MM.1S (cell line): ENCODE data around the gene NXPH4.

Source experiments
- EZH2 ChIP-seq: fragments of 300-600 bp; sonication (generic); optimal IDR thresholded peaks from 2 replicates; pipeline ENCODE3; 2017; ENCODE audit warnings: low read depth, mild to moderate bottlenecking, antibody characterized with exemption, low read length, mixed read lengths
- TF ChIP-seq, protein P1 (sequence below): fragments of 300-600 bp; sonication (generic); IDR thresholded peaks from 2 replicates; pipeline ENCODE4 v1.5.1; 2016; ENCODE audit warnings: antibody characterized with exemption, low read length, mixed read lengths

DNA sequence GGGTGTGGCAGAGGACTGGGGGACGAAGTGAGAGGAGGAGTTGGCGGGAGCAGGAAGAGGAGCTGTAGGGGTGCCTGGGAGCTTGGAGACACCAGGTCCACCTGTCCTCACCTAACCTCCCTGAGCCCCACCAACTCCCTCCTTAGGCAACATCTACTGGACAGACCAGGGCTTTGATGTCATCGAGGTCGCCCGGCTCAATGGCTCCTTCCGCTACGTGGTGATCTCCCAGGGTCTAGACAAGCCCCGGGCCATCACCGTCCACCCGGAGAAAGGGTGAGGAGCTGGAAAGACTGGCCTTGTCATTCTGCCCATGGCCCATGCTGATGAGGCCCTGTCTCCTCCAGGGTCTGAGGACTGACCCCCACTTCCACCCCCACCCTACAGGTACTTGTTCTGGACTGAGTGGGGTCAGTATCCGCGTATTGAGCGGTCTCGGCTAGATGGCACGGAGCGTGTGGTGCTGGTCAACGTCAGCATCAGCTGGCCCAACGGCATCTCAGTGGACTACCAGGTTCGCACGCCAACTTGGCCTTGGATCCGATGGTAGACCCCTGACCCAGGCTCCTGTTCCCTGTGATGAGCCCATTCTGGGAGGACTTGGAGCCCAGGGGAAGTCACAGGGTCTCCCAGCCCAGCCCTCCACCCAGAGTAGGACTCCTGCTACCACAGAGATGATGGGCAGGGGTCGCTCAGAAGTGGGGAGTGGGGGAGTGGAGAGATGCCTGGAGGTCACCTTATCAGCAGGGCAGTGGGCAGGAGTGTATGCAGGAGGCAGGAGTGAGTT, 32.5 kb upstream of the NXPH4 start:
- TF ChIP-seq, protein P1, sequence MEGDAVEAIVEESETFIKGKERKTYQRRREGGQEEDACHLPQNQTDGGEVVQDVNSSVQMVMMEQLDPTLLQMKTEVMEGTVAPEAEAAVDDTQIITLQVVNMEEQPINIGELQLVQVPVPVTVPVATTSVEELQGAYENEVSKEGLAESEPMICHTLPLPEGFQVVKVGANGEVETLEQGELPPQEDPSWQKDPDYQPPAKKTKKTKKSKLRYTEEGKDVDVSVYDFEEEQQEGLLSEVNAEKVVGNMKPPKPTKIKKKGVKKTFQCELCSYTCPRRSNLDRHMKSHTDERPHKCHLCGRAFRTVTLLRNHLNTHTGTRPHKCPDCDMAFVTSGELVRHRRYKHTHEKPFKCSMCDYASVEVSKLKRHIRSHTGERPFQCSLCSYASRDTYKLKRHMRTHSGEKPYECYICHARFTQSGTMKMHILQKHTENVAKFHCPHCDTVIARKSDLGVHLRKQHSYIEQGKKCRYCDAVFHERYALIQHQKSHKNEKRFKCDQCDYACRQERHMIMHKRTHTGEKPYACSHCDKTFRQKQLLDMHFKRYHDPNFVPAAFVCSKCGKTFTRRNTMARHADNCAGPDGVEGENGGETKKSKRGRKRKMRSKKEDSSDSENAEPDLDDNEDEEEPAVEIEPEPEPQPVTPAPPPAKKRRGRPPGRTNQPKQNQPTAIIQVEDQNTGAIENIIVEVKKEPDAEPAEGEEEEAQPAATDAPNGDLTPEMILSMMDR, result no peak
- TF ChIP-seq EZH2, result no peak
